Ramos (cell line): ENCODE measurements around the gene PCDHGA1.

ENCODE experiments used
- in situ Hi-C: fragments of 300-500 bp; cut with MboI; formaldehyde crosslinking; loops from one replicate; pipeline ENCODE4 v1.14.3; 2022; ENCODE audit warnings: low sequenced_read_pairs; ENCODE audit not compliant: unreplicated experiment

Gene PCDHGA1

GRCh38 chr5:141488591-141489561, 158.6 kb downstream of the PCDHGA1 start, which contains the start of gene PCDHGC5:
TSS of gene PCDHGC5 (plus strand) at chr5:141489081. CDS start at chr5:141489241, 160 bp downstream.
- in situ Hi-C loops, result no loop called here

GRCh38 chr5:141489841-141490240, 159.5 kb downstream of the PCDHGA1 start:
- in situ Hi-C loops, result no loop called here

GRCh38 chr5:141490271-141490670, 160.0 kb downstream of the PCDHGA1 start:
- in situ Hi-C loops, result no loop called here

- in situ Hi-C loops, result no loop called here
Measured at GRCh38 chr5:141490771-141491170, 160.5 kb downstream of the PCDHGA1 start.

DNA sequence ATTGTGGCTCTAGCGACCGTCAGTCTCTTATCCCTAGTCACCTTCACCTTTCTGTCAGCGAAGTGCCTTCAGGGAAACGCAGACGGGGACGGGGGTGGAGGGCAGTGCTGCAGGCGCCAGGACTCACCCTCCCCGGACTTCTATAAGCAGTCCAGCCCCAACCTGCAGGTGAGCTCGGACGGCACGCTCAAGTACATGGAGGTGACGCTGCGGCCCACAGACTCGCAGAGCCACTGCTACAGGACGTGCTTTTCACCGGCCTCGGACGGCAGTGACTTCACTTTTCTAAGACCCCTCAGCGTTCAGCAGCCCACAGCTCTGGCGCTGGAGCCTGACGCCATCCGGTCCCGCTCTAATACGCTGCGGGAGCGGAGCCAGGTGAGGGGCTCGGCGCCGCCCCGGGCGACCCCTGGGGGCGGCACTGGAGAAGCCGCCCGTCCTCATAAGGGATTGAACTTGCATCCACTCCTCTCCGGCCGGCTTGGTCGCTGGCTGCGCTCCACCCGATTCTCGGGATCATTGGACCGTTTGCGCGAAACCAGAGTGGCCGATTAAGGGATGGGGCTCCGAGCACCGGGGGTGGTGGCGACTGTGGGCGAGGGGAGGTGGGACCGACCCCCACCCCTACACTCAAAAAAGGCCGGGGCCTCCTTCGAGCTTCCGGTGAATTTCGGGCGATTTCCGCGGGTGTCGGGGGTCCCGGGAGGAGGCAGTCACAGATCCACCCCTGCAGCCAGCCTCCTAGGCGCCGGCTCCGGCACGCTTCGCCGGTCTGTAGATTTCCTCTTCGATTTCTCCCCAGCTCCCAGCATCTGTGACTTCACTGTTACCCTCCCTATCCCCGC, 161.2 kb downstream of the PCDHGA1 start:
- in situ Hi-C loops, result no loop called here

- in situ Hi-C loops, result no loop called here
Measured at GRCh38 chr5:141492168-141492885, 162.0 kb downstream of the PCDHGA1 start.

DNA sequence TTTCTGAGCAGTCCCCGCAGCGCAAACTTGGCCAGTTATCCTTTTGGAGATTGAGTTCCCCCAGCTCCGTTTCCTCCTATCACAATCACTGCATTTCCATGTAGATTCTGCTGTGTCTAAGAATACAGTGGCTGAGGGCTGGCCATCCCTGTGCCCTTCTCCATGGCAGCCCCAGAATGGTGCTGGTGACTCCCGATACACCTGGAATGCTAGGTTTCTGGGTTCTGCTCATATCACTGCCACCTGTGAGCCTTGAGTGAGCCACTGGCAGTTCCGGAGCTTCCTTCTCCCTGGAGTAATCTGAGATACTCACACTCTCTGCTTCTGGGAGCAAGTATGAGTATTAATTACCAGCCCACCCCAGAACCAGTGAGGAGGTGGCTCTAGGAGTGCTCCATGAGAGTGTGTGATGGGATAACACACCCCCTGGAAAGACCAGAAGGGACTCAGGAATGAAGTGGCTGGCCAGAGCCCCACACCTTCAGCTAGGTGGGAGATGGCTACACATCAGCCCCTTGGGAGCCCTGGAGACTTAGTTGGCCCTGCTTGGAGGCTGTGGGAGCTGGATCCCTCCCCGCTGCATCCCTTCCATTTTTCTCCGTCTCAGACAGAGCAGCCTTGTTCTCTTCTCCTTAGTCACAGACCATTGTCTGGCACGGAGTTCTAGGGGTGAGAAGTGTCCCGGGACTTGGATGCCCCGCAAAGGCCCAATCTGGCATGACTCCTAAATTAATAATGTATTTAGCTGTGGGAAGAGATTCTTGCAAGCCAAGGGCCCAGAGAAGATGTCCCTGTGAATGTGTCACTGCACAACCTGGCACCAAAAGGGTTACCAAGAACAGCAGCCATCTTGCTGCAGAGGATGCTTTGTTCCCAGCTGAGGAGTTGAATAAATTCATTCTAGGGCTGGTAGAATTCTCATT, 163.4 kb downstream of the PCDHGA1 start:
- in situ Hi-C loops, result no loop called here

DNA sequence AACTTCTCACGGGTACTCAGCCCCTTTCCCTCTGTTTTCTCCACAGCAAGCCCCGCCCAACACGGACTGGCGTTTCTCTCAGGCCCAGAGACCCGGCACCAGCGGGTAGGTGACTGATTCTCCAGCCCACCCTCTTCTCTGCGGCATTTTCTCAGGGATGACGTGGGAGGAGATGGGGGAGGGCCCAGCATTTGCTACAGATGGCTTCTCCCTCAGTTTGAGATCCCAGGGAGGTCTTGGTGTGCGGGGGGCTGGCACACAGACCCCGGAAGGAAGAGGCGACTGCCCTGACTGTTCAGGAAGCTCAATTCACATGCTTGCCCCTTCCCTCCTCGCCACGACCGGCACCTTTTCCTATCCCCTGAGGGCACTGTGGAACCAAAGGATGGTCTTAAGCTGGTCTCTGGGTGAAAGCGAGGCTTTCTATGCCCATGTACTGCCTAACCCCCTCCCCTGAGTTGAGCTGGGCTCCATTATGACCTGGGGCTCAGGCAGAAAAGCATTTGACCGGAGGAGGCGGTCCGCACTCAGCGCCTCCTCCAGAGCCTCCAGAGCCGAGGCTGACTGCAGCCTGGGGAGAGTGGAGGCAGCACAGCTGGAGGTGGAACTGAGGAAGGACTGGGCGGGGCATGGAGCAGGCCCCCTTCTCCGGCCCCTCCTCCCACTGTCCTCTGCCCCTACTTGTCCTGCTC, 164.6 kb downstream of the PCDHGA1 start:
- in situ Hi-C loops, result no loop called here

DNA sequence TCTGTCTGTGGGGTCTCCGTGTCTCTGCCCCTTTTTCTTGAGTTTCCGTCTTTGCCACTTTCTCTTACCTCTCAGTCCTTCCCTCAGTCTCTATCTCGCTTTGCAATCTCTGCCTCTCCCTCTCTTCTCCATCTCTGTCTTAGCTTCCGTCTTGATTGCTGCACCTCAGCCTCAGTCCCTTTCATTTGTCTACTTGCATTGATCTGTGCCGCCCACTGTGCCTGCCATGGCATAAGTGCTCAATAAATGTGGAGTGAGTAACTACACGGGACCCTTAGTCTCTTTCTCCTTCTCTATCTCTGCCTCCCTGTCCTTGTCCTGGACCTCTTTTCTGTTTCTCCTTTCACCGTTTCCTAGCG, 165.1 kb downstream of the PCDHGA1 start:
- in situ Hi-C loops, result no loop called here

GRCh38 chr5:141496038-141496437, 165.7 kb downstream of the PCDHGA1 start:
- in situ Hi-C loops, result no loop called here

DNA sequence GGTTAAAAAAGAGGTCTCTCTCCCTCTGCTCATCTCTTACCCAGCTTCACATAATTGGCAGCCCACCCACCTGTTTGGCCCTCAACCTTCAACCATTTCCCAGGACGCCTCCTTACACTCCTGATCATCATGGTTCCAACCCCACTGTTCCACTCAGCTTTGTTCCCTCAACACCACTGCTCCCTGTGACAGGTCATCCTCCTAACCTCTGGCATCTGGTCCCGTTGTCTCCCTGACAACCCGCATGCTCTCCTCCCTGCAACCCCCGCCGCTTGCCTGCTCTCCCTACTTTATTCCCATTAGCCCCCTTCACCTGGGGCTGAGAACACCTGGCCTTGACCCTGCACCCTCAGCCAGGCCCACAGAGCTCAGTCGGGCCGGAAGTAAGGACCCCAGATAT, 171.4 kb downstream of the PCDHGA1 start:
- in situ Hi-C loops, result no loop called here

DNA sequence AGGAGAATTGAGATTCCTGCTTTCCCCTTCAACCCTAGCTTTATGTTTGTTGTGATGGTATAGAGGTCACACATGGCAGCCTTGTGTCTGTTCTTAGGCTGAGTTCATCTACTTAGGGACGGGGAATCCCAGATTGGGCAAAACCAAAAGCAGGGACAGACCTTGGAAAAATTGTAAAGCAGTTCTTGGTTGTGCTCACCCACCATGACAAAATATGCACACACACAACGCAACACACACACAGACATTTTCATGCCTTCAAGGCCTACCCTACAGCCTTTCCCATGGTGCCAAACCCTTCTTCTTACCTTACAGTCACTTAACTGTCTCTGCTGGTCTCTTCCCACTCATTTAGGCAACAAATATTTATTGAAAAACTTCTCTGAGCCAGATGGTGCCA, 173.4 kb downstream of the PCDHGA1 start:
- in situ Hi-C loops, result no loop called here

- in situ Hi-C loops, result no loop called here
Measured at GRCh38 chr5:141504216-141504615, 173.9 kb downstream of the PCDHGA1 start.

DNA sequence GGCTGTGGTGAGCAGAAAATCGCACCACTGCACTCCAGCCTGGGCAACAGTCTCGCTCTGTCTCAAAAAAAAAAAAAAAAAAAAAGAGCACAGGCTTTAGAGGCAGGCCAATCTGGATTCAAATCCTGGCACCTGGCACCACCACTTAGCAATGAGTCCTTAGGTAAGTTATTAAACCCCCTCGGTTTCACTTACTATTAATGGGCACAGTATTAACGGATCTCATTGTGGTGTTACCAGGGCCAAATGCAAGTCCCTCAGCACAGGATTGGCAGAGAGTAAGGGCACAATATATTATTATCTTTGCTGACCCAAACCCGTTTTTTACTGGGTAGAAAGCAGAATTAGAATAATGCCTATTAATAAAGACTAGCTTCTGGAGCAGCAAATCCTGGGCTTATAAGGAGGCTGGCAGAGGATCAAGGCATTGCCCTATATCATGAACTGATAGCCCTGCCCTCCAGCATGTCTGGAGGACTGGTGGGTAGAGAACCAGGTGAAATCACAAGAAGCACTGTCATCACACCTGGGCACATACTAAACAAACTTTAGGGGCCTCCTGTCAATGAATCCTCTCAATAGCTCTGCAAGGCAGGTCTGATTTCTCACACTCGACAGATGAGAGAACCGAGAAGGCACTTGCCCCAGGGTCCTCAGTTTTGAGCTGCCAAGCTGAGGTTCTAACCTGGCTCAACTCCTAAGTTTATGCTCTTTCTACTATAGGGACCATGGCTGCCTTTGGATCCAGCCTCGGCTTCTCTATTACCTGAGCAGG, 176.3 kb downstream of the PCDHGA1 start:
- in situ Hi-C loops, result no loop called here

DNA sequence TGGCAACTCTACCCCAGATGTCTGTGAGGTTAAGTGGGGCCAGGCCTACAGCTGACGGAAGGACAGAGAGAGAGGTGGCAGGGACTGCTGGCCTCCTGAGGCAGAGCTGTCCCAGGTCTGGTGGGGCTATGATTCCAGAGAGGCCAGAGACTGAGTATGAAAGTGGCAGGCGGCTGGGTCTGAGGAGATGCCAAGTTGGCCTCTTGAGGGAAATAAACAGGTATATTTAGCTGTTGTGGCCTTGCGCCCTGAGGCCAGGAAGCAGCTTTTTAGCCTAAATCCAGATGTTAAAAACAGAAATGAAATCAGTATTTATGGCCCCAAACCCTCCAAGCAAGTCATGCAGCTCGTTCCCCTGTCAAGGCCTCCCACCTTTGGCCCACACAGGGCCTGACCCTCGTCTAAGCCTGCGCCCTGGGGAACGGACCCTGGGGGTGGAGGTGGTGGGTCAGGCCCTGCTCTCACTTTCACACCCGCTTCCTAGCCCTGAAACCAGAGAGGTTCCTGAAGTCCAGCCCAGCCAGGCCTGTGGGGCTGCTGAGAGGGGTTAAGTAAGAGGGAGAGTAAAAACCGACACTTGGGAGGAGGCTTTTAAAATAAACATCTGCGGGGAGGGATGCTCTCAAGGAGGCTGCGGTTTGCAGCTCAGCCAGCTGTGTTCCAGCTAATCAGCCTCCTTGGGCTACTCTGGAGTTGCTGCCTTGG, 177.2 kb downstream of the PCDHGA1 start:
- in situ Hi-C loops, result no loop called here

DNA sequence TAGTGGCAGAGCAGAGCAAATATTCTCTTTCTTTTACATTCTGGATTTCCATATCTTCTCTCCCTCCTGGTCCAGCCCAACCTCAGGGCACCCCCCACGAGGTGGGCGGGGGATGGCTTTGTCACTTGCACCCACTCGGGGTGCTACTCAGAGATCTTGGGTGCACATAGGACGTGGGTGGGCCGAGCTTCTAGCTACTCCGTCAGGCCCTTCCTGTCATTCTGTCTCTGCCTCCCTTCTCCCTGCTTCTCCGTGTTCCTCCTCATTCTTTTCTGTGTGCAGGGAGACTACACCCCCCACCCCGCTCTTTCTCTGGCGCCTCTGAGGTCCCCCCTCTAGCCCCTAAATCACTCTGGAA, 178.1 kb downstream of the PCDHGA1 start:
- in situ Hi-C loops, result no loop called here

GRCh38 chr5:141508798-141509611, 178.7 kb downstream of the PCDHGA1 start:
- in situ Hi-C loops, result no loop called here
